GM12878 (cell line): ENCODE data around the gene GUCA2A. TPM values are rescaled to one million over a fixed set of nuclear protein-coding genes. Genes with fewer than 3 reads are reported as not detected.

Experiments
- ATAC-seq: fragments of 200-7000 bp; cut with Tn5 transposase; 3 replicates; pipeline ENCODE4 v1.9.1; 2020; ENCODE audit warnings: mild to moderate bottlenecking, moderate library complexity
- BruUV-seq: library from RNA; stranded (reverse); fragments of 400-500 nt; replicated peaks from 2 replicates; lab custom pipeline; 2021; lab: Mats Ljungman, UMichigan
- CTCF ChIA-PET: fragments of 300-600 bp; sonication (Branson Sonifier 250); formaldehyde crosslinking; extraction: SDS; loops from one replicate; lab custom pipeline; 2021; ENCODE audit warnings: inconsistent platforms; lab: Yijun Ruan, JAX
- POLR2A ChIA-PET: fragments of 350-600 bp; formaldehyde crosslinking; extraction: SDS; loops from one replicate; lab custom pipeline; 2021; ENCODE audit warnings: inconsistent platforms; lab: Charles Lee
- RAD21 ChIA-PET: fragments of 300-600 bp; sonication (Branson Sonifier 250); formaldehyde crosslinking; loops from one replicate; lab custom pipeline; 2023; ENCODE audit warnings: antibody characterized with exemption; ENCODE audit not compliant: unreplicated experiment; lab: Charles Lee
- SMC1A ChIA-PET: fragments of 300-600 bp; sonication (Branson Sonifier 250); formaldehyde crosslinking; loops from one replicate; lab custom pipeline; 2023; ENCODE audit not compliant: unreplicated experiment, uncharacterized antibody; lab: Charles Lee
- DNase-seq: peaks from one replicate; pipeline ENCODE4 v3.0.0-alpha.2; 2011; ENCODE audit warnings: low read depth, low spot score
- FAIRE-seq: peaks from 3 replicates; lab custom pipeline; 2011; peaks lifted over from hg19 to GRCh38; lab: Jason Lieb, UNC
- H2AFZ ChIP-seq: 2 replicates; pipeline ENCODE4 v1.6.0; 2011; ENCODE audit warnings: low read depth, low read length, control low read depth; ENCODE audit not compliant: control insufficient read depth
- H3K27ac ChIP-seq: 2 replicates; pipeline ENCODE4 v1.5.1; 2011; ENCODE audit warnings: control low read depth; ENCODE audit not compliant: control insufficient read depth, insufficient read depth
- H3K27me3 ChIP-seq, 2 experiments: replicated peaks in 1 of 2; 2 replicates each; pipeline versions ENCODE4 v1.6.0 to v1.6.1; 2011; ENCODE audit warnings: low read length in 1 of 2; ENCODE audit not compliant: control insufficient read depth in 2 of 2, insufficient read depth in 2 of 2
- H3K36me3 ChIP-seq, 2 experiments: 2 replicates each; pipeline ENCODE4 v1.5.1; 2011; ENCODE audit warnings: low read length in 1 of 2; ENCODE audit not compliant: control insufficient read depth in 2 of 2, insufficient read depth in 2 of 2
- H3K4me1 ChIP-seq: 2 replicates; pipeline ENCODE4 v1.6.1; 2011; ENCODE audit warnings: mild to moderate bottlenecking, low read length, moderate library complexity, mixed read lengths; ENCODE audit not compliant: control insufficient read depth, insufficient read depth
- H3K4me2 ChIP-seq: 2 replicates; pipeline ENCODE4 v1.6.0; 2011; ENCODE audit warnings: control low read depth; ENCODE audit not compliant: control insufficient read depth, insufficient read depth
- H3K4me3 ChIP-seq: fragments of 200-600 bp; sonication (generic); 2 replicates; pipeline ENCODE4 v1.5.1; 2016
- H3K79me2 ChIP-seq: 2 replicates; pipeline ENCODE4 v1.6.0; 2011; ENCODE audit warnings: low read length; ENCODE audit not compliant: control insufficient read depth, insufficient read depth
- H3K9ac ChIP-seq: 2 replicates; pipeline ENCODE4 v1.8.0; 2011; ENCODE audit warnings: low read length, control low read depth, mixed read lengths; ENCODE audit not compliant: control insufficient read depth, insufficient read depth
- H3K9me3 ChIP-seq: replicated peaks from 3 replicates; pipeline ENCODE4 v1.5.1; 2011; ENCODE audit warnings: mild to moderate bottlenecking, low read length; ENCODE audit not compliant: control insufficient read depth, insufficient read depth
- H4K20me1 ChIP-seq: 2 replicates; pipeline ENCODE4 v1.6.0; 2011; ENCODE audit not compliant: control insufficient read depth, insufficient read depth
- ESRRA ChIP-seq: IDR thresholded peaks from 2 replicates; pipeline ENCODE4 v1.6.1; 2012; ENCODE audit warnings: mild to moderate bottlenecking, low read length, improper control_type of control experiment
- REST ChIP-seq: IDR thresholded peaks from 2 replicates; pipeline ENCODE4 v1.6.1; 2012; ENCODE audit warnings: mild to moderate bottlenecking, low read depth, low read length
- SMARCA5 ChIP-seq: fragments of 450-650 bp; IDR thresholded peaks from 2 replicates; pipeline ENCODE4 v1.6.1; 2017; ENCODE audit warnings: mild to moderate bottlenecking
- WGBS: methylation state at CpG from one replicate; pipeline ENCODE4 v1.1.6; 2016; ENCODE audit warnings: low lambda C conversion rate; ENCODE audit not compliant: insufficient replicate concordance, insufficient coverage; ENCODE audit errors: missing lambda C conversion rate; 5-methylcytosine and 5-hydroxymethylcytosine counted together
- in situ Hi-C: fragments of 300-500 bp; cut with MboI; formaldehyde crosslinking; loops from 9 replicates; pipeline ENCODE4 v1.14.3; 2018; ENCODE audit warnings: mixed read lengths
- intact Hi-C: fragments of 100-400 bp; cut with micrococcal nuclease; formaldehyde crosslinking; loops from one replicate; pipeline ENCODE4 v1.14.2; 2022; ENCODE audit not compliant: unreplicated experiment
- polyA plus RNA-seq, 11 experiments: library from polyadenylated mRNA; depleted of rRNA in 4 of 11; unstranded in 6 of 11; stranded (reverse) in 5 of 11; fragments of >200 nt; fragmentation: Nextera tagmentation in 4 of 11; fragmentation: Illumina TruSeq in 1 of 11; extraction: Ambion mirVana in 4 of 11; extraction: Trizol in 1 of 11; gene quantifications; 1 replicate in 1 of 11; 2 replicates in 10 of 11; pipeline versions ENCODE4 v1.2.1 to v1.2.3, GENCODE V29; 2011 to 2016; ENCODE audit warnings: inconsistent platforms in 2 of 11, missing spikeins in 2 of 11, low read depth in 1 of 11
- total RNA-seq, 4 experiments: library from RNA; depleted of rRNA in 3 of 4; stranded (reverse); fragments of >200 nt in 3 of 4; fragmentation: Illumina TruSeq in 1 of 4; extraction: Trizol in 1 of 4; gene quantifications; 2 replicates each; pipeline versions ENCODE4 v1.2.1 to v1.2.3, GENCODE V29; 2013 to 2021

GUCA2A gene
- total and polyA plus RNA-seq, 10 of the 15 experiments (the other 5 are each of a cell fraction or from before 2014, with no cell fraction given): not detected

DNA sequence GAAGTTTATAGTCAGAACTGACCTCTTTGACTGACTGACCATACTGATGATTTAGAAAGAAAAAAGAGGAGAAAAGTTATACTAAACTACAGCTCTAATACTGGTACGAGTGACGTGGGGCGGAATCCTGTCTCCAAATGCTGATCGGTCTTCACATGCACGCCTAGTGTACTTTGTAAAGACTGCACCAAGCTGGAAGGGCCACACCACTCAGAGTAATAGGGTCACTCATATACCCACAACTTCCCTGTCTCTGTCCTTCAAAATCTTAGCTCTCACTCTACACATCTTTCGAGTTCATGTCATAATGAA, 19.4 kb upstream of the GUCA2A start:
- POLR2A ChIA-PET: no interaction called here
- no peak for ATAC-seq
- Histone ChIP-seq H3K9me3 (no peaks in the 10 kb centered on the region), H3K4me3 (no peak overlapping the region), H3K4me1 (no peaks in the 10 kb centered on the region), H4K20me1 (no peaks in the 10 kb centered on the region), H3K4me2 (no peak overlapping the region), H3K27me3 (no peaks in the 10 kb centered on the region), H3K36me3 (peaks cover 0 to 20% of the 10 kb centered on the region in 2 experiments), H2AFZ (no peak overlapping the region), H3K79me2 (no peaks in the 10 kb centered on the region), H3K27ac (no peak overlapping the region)
- RAD21 ChIA-PET: no interaction called here
- no peak for DNase-seq
- no peak for FAIRE-seq
- WGBS: 99% methylated on average over 6 of the region's 6 CpGs
- CTCF ChIA-PET: interaction anchor here (4.9 kb wide), 1 partner anchor 9 kb away, joined by 32 read pairs; no protein-coding TSS in a partner anchor
- in situ Hi-C loops (no loop called here), intact Hi-C loops (no loop called here)
- SMC1A ChIA-PET: interaction anchor here (1.9 kb wide), 1 partner anchor 10 kb away, joined by 6 read pairs; no protein-coding TSS in a partner anchor
- BruUV-seq: no TSS peak
- TF ChIP-seq ESRRA: no peak
- TF ChIP-seq REST: no peak
- no peak for TF ChIP-seq SMARCA5
- TF ChIP-seq, all 136 proteins: peak for 0
- H3K9ac ChIP-seq: no peak overlapping the region
